ENCODE data around the gene GTPBP4. TPM values are rescaled to one million over a fixed set of nuclear protein-coding genes. Genes with fewer than 3 reads are reported as not detected.

GTPBP4 gene
- polyA plus RNA-seq, 1 donor (not counting 4 experiments of a cell fraction or from before 2014, with no cell fraction given) = 70.4 TPM

GRCh38 chr10:1011696-1012095, 23.5 kb downstream of the GTPBP4 start:
- peaks cover 1% of the 10 kb centered on the region for H4K20me1 ChIP-seq (ENCODE audit: control insufficient read depth, extremely low read depth, insufficient read depth, low read length)
- no peak overlapping the region for H3K9ac ChIP-seq (ENCODE audit: control insufficient read depth, extremely low read depth, insufficient read depth, low read length)
- peaks cover 10% of the 10 kb centered on the region for H3K79me2 ChIP-seq (ENCODE audit: control insufficient read depth, insufficient read depth, low read length)
- no peak overlapping the region for H3K4me3 ChIP-seq (ENCODE audit: control insufficient read depth in 2 of 3, extremely low read depth in 1 of 3, insufficient read depth in 2 of 3, low read depth in 1 of 3, low read length in 3 of 3)
- dilution Hi-C loops (cut with MboI; ENCODE audit: extremely low pct_ligation_motif_present, low sequenced_read_pairs) = no loop called here
- DNase-seq (ENCODE audit: low read depth, low spot score) (no peak), FAIRE-seq (no peak)
- peaks cover 47 to 50% of the 10 kb centered on the region in 2 experiments for H3K36me3 ChIP-seq (ENCODE audit: control insufficient read depth in 2 of 2, extremely low read depth in 1 of 2, insufficient read depth in 2 of 2, low read length in 2 of 2)
- no peaks in the 10 kb centered on the region for H3K9me3 ChIP-seq (ENCODE audit: control insufficient read depth, low read depth, low read length)
- TF ChIP-seq, protein P1, sequence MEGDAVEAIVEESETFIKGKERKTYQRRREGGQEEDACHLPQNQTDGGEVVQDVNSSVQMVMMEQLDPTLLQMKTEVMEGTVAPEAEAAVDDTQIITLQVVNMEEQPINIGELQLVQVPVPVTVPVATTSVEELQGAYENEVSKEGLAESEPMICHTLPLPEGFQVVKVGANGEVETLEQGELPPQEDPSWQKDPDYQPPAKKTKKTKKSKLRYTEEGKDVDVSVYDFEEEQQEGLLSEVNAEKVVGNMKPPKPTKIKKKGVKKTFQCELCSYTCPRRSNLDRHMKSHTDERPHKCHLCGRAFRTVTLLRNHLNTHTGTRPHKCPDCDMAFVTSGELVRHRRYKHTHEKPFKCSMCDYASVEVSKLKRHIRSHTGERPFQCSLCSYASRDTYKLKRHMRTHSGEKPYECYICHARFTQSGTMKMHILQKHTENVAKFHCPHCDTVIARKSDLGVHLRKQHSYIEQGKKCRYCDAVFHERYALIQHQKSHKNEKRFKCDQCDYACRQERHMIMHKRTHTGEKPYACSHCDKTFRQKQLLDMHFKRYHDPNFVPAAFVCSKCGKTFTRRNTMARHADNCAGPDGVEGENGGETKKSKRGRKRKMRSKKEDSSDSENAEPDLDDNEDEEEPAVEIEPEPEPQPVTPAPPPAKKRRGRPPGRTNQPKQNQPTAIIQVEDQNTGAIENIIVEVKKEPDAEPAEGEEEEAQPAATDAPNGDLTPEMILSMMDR (optimal IDR thresholded peaks at IDR 0.05 in 1 of 3, IDR thresholded peaks at IDR 0.05 in 1 of 3, conservative IDR thresholded peaks at IDR 0.05 in 1 of 3; ENCODE audit: extremely low read depth in 1 of 3, insufficient read depth in 2 of 3, low read length in 3 of 3) = no peak
- no peak for TF ChIP-seq EZH2 (IDR thresholded peaks at IDR 0.05; ENCODE audit: low read length)
- no peaks in the 10 kb centered on the region for H3K27me3 ChIP-seq (ENCODE audit: control insufficient read depth, extremely low read depth, insufficient read depth, low read length)
- no peaks in the 10 kb centered on the region for H3K9me1 ChIP-seq (ENCODE audit: control insufficient read depth, extremely low read depth, insufficient read depth, low read length)
- no peak overlapping the region for H3K4me2 ChIP-seq (ENCODE audit: control insufficient read depth, extremely low read depth, insufficient read depth, low read depth, low read length)
- H3K4me1 ChIP-seq (ENCODE audit: control insufficient read depth, extremely low read depth, insufficient read depth, low read length) = no peaks in the 10 kb centered on the region
- no peak overlapping the region for H2AFZ ChIP-seq (ENCODE audit: control insufficient read depth, low read length)
- no peak overlapping the region for H3K27ac ChIP-seq (ENCODE audit: control insufficient read depth, insufficient read depth, low read length)

DNA sequence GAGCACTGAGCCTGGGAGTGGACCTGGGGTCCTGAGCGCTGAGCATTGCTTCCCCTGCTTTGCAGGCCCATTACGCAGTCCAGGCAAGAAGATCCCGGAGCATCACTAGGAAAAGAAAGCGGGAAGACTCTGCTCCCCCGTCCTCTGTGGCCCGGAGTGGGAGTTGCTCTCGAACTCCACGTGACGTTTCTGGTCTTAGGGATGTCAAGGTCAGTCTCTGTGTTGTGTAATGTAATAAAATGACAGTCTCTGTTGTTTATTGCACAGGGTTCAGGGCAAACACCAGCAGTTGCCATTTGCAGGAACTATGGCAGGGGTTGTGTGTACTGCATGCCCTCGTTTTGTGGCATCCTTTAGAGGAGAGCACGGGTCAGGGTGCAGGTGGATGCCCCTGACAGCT, 27.5 kb downstream of the GTPBP4 start:
- TF ChIP-seq EZH2 (IDR thresholded peaks at IDR 0.05; ENCODE audit: low read length) = no peak
- TF ChIP-seq, protein P1 (optimal IDR thresholded peaks at IDR 0.05 in 1 of 3, IDR thresholded peaks at IDR 0.05 in 1 of 3, conservative IDR thresholded peaks at IDR 0.05 in 1 of 3; ENCODE audit: extremely low read depth in 1 of 3, insufficient read depth in 2 of 3, low read length in 3 of 3) = no peak
- H3K36me3 ChIP-seq (ENCODE audit: control insufficient read depth in 2 of 2, extremely low read depth in 1 of 2, insufficient read depth in 2 of 2, low read length in 2 of 2) = peaks cover 42 to 55% of the 10 kb centered on the region in 2 experiments
- FAIRE-seq = no peak

More for the DNA sequence above, 27.5 kb downstream of the GTPBP4 start:
- no peak overlapping the region for H3K27ac ChIP-seq (ENCODE audit: control insufficient read depth, insufficient read depth, low read length)
- no peak overlapping the region for H2AFZ ChIP-seq (ENCODE audit: control insufficient read depth, low read length)
- no peaks in the 10 kb centered on the region for H3K27me3 ChIP-seq (ENCODE audit: control insufficient read depth, extremely low read depth, insufficient read depth, low read length)
- no peak for DNase-seq (ENCODE audit: low read depth, low spot score)
- H3K9me1 ChIP-seq (ENCODE audit: control insufficient read depth, extremely low read depth, insufficient read depth, low read length) = no peaks in the 10 kb centered on the region
- no peaks in the 10 kb centered on the region for H4K20me1 ChIP-seq (ENCODE audit: control insufficient read depth, extremely low read depth, insufficient read depth, low read length)
- H3K9me3 ChIP-seq (ENCODE audit: control insufficient read depth, low read depth, low read length) = no peaks in the 10 kb centered on the region
- H3K4me3 ChIP-seq (ENCODE audit: control insufficient read depth in 2 of 3, extremely low read depth in 1 of 3, insufficient read depth in 2 of 3, low read depth in 1 of 3, low read length in 3 of 3) = no peak overlapping the region
- no peak overlapping the region for H3K9ac ChIP-seq (ENCODE audit: control insufficient read depth, extremely low read depth, insufficient read depth, low read length)
- dilution Hi-C loops (cut with MboI; ENCODE audit: extremely low pct_ligation_motif_present, low sequenced_read_pairs) = no loop called here
- no peak overlapping the region for H3K4me2 ChIP-seq (ENCODE audit: control insufficient read depth, extremely low read depth, insufficient read depth, low read depth, low read length)
- no peaks in the 10 kb centered on the region for H3K4me1 ChIP-seq (ENCODE audit: control insufficient read depth, extremely low read depth, insufficient read depth, low read length)
- peaks cover 4% of the 10 kb centered on the region for H3K79me2 ChIP-seq (ENCODE audit: control insufficient read depth, insufficient read depth, low read length)
